ENCODE data around the gene NR1H4.

- no peak for TF ChIP-seq POLR2A (IDR thresholded peaks at IDR 0.05)
- TF ChIP-seq, protein P1, sequence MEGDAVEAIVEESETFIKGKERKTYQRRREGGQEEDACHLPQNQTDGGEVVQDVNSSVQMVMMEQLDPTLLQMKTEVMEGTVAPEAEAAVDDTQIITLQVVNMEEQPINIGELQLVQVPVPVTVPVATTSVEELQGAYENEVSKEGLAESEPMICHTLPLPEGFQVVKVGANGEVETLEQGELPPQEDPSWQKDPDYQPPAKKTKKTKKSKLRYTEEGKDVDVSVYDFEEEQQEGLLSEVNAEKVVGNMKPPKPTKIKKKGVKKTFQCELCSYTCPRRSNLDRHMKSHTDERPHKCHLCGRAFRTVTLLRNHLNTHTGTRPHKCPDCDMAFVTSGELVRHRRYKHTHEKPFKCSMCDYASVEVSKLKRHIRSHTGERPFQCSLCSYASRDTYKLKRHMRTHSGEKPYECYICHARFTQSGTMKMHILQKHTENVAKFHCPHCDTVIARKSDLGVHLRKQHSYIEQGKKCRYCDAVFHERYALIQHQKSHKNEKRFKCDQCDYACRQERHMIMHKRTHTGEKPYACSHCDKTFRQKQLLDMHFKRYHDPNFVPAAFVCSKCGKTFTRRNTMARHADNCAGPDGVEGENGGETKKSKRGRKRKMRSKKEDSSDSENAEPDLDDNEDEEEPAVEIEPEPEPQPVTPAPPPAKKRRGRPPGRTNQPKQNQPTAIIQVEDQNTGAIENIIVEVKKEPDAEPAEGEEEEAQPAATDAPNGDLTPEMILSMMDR (IDR thresholded peaks at IDR 0.05): no peak
- no peak for TF ChIP-seq POLR2AphosphoS5 (IDR thresholded peaks at IDR 0.05)
These were observed 13.0 kb upstream of the NR1H4 start for GRCh38 chr12:100460702-100461101.

Measured in breast epithelium (tissue), 3 donors.